ENCODE data around the gene STOX1.
"Not testable (repeated sequence)": the region's sequence is repeated elsewhere in the genome, so short reads cannot be mapped to it uniquely, and the experiment has no call there.

Gene STOX1

GRCh38 chr10:68826764-68827591 lies at the start of gene STOX1:
STOX1 (plus strand) TSS chr10:68827531; CDS start chr10:68827624, 93 bp downstream.
- DNase-seq (ENCODE audit: low read depth): peak; percentile 35

- DNase-seq (ENCODE audit: low read depth): no peak
Observed at GRCh38 chr10:68781613-68782574, 45.4 kb upstream of the STOX1 start.

DNA sequence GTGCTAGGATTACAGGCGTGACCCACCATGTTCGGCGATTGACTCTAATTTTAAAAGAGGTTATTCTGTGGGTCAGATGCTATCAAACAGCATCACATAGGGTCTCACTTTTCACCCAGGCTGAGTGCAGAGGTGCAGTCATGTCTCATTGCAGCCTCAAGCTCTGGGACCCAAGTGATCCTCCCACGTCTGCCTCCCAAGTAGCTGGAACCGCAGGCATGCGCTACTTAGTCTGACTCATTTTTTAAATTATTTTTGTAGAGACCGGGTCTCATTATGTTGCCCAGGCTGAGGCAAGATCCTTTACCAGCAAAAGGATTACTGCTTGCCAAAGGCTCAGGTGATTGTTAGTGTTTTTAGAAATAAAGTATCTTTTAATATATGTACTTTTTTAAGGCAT lies 42.9 kb upstream of the STOX1 start:
- DNase-seq (ENCODE audit: low read depth): no peak

- no peak for DNase-seq (ENCODE audit: low read depth)
Observed at GRCh38 chr10:68787813-68788212, 39.5 kb upstream of the STOX1 start.

DNA sequence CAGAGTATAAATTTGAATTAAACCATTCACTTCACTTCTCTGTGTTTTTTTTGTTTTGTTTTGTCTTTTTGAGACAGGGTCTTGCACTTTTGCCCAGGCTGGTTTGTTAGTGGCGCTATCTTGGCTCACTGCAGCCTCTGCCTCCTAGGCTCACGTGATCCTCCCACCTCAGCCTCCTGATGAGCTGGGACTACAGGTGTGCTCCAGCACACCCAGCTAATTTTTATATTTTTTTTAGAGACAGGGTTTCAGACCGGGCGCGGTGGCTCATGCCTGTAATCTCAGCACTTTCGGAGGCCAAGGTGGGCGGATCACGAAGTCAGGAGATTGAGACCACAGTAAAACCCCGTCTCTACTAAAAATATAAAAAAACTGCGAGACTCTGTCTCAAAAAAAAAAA lies 36.9 kb upstream of the STOX1 start:
- DNase-seq (ENCODE audit: low read depth): no peak

- DNase-seq (ENCODE audit: low read depth): no peak
Observed at GRCh38 chr10:68792115-68792514, 35.2 kb upstream of the STOX1 start.

DNA sequence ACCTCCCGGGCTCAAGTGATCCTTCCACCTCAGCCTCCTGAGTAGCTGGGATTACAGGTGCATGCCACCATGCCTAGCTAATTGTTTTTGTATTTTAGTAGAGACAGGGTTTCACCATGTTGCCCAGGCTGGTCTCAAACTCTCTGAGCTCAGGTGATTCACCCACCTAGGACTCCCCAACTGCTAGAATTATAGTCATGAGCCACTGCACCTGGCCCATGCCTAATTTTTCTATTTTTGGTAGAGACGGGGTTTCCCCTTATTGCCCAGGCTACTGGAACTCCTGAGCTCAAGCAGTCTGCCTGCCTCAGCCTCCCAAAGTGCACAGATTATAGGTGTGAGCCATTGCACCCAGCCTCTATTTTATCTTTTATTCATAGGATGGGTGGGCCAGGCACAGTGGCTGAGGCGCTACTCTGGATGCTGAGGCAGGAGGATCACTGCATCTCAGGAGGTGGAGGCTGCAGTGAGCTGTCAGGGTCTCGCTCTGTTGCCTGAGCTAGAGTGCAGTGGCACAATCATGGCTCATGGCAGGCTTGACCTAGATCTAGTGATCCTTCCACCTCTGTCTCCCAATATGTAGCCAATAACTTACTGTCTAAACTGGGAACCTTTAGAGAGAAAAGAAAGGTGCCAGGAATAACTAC lies 31.3 kb upstream of the STOX1 start:
- no peak for DNase-seq (ENCODE audit: low read depth)

DNA sequence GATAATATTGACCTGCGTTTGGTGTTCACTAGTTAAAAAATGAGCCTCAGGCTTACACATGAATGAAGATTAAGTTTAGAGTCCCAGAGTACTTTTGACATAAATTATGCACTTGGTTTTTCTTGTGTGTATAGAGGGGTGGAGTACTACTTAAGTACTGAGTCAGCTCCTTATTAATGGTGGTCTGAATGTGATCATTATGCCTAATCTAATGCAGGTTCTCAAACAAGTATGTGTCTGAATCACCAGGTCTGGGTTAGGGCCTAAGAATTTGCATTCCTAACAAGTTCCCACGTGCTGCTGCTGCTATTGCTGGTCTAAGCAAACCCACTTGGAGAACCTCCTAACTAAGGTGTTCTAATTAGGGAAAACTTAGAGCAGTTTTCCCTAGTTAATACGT lies 30.7 kb upstream of the STOX1 start:
- DNase-seq (ENCODE audit: low read depth): no peak

DNA sequence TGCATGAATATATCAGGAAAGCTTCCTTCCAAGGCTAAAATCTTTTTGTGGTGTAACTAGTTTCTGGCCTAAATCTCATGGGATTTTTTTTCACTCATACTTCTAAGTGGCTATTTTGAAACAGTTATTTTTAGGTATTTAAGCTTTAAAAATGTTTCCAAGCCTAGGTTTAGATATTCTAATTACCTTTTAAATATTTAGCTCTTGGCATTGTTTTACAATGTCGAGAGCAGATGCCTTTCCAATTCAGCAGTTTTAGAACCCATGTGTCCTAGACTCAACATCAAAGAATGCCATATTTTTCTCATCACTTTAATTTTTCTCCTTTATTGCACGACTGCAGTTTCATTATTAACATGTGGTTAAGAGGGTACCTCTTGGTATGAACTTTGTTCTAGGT lies 27.1 kb upstream of the STOX1 start:
- DNase-seq (ENCODE audit: low read depth): no peak

GRCh38 chr10:68804692-68805091 lies 22.6 kb upstream of the STOX1 start:
- DNase-seq (ENCODE audit: low read depth): no peak

GRCh38 chr10:68810830-68811229 lies 16.5 kb upstream of the STOX1 start:
- not testable (repeated sequence) for DNase-seq (ENCODE audit: low read depth)

DNA sequence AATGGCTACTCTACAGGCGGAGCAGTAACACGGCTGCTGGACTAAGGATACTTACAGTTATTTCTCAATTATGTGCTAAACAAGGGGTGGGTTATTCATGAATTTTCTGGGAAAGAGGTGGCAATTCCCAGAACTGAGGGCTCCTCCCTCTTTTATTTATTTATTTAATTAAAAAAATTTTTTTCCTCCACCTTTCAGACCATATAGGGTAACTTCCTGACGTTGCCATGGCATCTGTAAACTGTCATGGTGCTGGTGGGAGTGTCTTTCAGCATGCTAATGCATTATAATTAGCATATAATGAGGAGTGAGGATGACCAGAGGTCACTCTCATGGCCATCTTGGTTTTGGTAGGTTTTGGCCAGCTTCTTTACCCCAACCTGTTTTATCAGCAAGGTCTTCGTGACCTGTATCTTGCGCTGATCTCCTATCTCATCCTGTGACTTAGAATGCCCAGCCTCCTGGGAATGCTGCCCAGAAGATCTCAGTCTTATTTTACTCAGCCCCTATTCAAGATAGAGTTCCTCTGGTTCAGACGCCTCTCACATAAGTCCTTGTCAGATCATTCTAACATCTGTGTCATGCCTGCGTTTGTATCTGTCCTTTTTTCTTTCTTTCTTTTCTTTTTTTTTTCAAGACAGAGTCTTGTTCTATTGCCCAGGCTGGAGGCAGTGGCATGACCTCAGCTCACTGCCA lies 15.9 kb upstream of the STOX1 start:
- DNase-seq (ENCODE audit: low read depth): no peak

GRCh38 chr10:68812420-68812819 lies 14.9 kb upstream of the STOX1 start:
- DNase-seq (ENCODE audit: low read depth): no peak

DNA sequence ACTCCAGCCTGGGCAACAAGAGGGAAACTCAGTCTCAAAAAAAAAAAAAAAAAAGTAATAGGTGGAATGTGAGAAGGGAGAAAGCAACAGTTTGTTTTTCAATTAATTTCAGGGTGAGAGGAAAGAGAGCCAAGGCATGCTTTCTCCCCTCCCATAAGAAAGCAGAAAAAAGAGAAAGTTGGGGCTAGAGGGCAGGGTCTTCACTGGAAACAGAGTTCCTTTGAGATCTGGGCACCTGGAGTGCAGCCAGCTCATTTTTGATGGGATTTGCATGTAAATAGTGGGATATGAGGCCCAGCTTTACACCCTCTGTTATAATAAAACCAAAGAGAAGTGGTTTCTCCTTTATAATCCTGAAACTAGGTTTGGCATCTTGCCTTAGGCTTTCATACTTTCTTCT lies 13.8 kb upstream of the STOX1 start:
- DNase-seq (ENCODE audit: low read depth): no peak

DNA sequence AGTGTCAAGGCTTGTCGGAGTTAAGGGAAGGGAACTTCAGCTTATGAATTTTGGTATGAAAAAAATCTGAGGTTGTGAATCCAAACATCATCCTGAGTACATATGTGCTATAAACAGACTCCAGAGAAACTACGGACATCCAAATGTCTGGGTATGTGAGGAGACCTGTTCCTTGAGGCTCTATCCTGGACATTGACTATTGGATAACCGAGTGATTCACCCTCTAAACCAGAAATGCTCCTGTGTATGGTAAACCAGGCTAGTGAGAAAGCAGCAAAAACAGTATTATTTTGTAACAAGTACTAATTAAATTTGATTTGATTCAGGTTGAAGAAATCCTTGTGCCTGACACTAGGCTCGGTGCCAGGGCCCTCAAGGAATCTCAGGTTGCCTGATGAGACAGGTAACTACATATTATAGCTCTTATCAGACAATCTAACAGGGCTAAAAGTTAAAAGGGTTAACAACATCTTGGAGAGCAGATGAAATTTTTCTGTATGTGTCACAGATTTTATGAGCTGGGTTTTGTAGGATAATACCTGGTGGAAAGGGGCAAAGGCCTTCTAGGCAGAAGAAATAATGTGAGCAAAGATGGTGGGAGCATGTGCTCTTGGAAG lies 10.4 kb upstream of the STOX1 start:
- DNase-seq (ENCODE audit: low read depth): no peak

- not testable (repeated sequence) for DNase-seq (ENCODE audit: low read depth)
Observed at GRCh38 chr10:68820359-68820758, 7.0 kb upstream of the STOX1 start.

DNA sequence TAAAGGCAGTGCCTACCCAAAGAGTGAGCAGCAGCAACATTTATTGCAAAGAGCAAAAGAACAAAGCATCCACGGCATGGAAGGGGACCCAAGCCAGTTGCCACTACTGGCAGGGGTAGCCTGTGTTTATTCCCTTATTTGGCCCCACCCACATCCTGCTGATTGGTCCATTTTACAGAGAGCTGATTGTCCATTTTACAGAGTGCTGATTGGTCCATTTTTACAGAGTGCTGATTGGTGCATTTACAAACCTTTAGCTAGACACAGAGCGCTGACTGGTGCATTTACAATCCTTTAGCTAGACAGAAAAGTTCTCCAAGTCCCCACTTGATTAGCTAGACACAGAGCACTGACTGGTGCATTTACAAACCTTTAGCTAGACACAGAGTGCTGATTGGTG lies 4.7 kb upstream of the STOX1 start:
- DNase-seq (ENCODE audit: low read depth): not testable (repeated sequence)

GRCh38 chr10:68827592-68827959 lies 245 bp downstream of the STOX1 start:
- not testable (repeated sequence) for DNase-seq (ENCODE audit: low read depth)

- DNase-seq (ENCODE audit: low read depth): not testable (repeated sequence)
Observed at GRCh38 chr10:68828083-68828601, 811 bp downstream of the STOX1 start.

GRCh38 chr10:68828833-68829232 lies 1.5 kb downstream of the STOX1 start:
- DNase-seq (ENCODE audit: low read depth): no peak

DNA sequence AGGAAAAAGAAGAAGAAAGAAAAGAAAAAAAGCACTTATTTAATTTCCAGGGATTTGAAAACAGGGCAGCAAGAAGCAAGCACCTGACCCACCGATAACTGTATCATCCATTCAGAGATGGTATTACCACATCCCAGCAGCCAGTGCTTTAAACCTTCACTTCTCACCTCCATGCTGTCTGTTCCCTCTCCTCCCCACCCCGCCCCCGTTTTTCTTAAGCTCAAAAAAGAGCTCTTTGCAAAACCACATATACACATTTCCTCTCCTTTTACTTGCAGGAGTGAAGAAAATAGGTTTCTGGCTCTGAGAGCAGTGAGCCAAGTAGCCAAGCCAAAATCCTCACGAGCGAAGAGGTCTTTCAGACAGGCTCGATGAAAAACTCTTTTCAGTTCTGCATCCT lies 2.2 kb downstream of the STOX1 start:
- DNase-seq (ENCODE audit: low read depth): no peak
